Activated CD4-positive, alpha-beta memory T cell treated with anti-CD3 and anti-CD28 coated beads, Interleukin-2, amount 10 ng/mL, durations not matched to agents 7 days and 5 days (primary cell): Measurements from ENCODE around the gene UBE2R2. TPM values are rescaled to one million over a fixed set of nuclear protein-coding genes. Genes with fewer than 3 reads are reported as not detected.
"Not testable (repeated sequence)": the region's sequence is repeated elsewhere in the genome, so short reads cannot be mapped to it uniquely, and the experiment has no call there.

Source experiments
- CTCF ChIA-PET: fragments of 350-600 bp; sonication (Branson Sonifier 250); formaldehyde crosslinking; loops from one replicate; lab custom pipeline; 2021; ENCODE audit warnings: antibody characterized with exemption, inconsistent platforms; lab: Charles Lee
- POLR2A ChIA-PET: fragments of 350-600 bp; sonication (Branson Sonifier 250); formaldehyde crosslinking; loops from one replicate; lab custom pipeline; 2021; ENCODE audit warnings: antibody characterized with exemption; lab: Charles Lee
- DNase-seq: peaks from one replicate; pipeline ENCODE4 v3.0.0-alpha.2; 2020
- H3K27ac Mint-ChIP-seq: one replicate; pipeline ENCODE4 v1.8.0; 2021; ENCODE audit warnings: mild to moderate bottlenecking, mixed read lengths
- H3K27me3 Mint-ChIP-seq: one replicate; pipeline ENCODE4 v1.8.0; 2021; ENCODE audit warnings: mixed read lengths
- H3K36me3 Mint-ChIP-seq: one replicate; pipeline ENCODE4 v1.8.0; 2021; ENCODE audit warnings: low read depth, mixed read lengths
- H3K4me1 Mint-ChIP-seq: one replicate; pipeline ENCODE4 v1.8.0; 2021; ENCODE audit warnings: mixed read lengths
- H3K4me3 Mint-ChIP-seq: one replicate; pipeline ENCODE4 v1.8.0; 2021; ENCODE audit warnings: mild to moderate bottlenecking, mixed read lengths
- H3K9me3 Mint-ChIP-seq: one replicate; pipeline ENCODE4 v1.8.0; 2021; ENCODE audit warnings: mixed read lengths
- total RNA-seq, 2 experiments: library from RNA; stranded (reverse); gene quantifications; one replicate each; pipeline ENCODE4 v1.2.3, GENCODE V29; 2021

The UBE2R2 gene
- total RNA-seq, 2 experiments from 2014 or later: 35.8 to 37.7 TPM

DNA sequence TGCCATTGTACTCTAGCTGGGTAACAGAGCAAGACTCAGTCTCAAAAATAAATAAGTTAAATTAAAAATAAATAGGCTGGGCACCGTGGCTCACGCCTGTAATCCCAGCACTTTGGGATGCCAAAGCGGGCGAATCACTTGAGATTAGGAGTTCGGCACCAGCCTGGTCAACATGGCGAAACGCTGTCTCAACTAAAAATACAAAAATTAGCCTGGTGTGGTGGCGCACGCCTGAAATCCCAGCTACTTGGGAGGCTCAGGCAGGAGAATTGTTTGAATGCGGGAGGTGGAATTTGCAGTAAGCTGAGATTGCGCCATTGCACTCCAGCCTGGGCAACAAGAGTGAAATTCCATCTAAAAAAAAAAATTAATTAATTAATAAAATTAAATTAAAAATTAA is 10.3 kb downstream of the UBE2R2 start:
- H3K36me3 Mint-ChIP-seq, H3K27ac Mint-ChIP-seq, H3K27me3 Mint-ChIP-seq, H3K4me1 Mint-ChIP-seq, DNase-seq, H3K4me3 Mint-ChIP-seq, H3K9me3 Mint-ChIP-seq, CTCF ChIA-PET: not testable (repeated sequence)
- POLR2A ChIA-PET: interaction anchor here (0.7 to 1.3 kb wide), 2 partner anchors 9 to 20 kb away, joined by 3 to 5 read pairs; no protein-coding TSS in a partner anchor

DNA sequence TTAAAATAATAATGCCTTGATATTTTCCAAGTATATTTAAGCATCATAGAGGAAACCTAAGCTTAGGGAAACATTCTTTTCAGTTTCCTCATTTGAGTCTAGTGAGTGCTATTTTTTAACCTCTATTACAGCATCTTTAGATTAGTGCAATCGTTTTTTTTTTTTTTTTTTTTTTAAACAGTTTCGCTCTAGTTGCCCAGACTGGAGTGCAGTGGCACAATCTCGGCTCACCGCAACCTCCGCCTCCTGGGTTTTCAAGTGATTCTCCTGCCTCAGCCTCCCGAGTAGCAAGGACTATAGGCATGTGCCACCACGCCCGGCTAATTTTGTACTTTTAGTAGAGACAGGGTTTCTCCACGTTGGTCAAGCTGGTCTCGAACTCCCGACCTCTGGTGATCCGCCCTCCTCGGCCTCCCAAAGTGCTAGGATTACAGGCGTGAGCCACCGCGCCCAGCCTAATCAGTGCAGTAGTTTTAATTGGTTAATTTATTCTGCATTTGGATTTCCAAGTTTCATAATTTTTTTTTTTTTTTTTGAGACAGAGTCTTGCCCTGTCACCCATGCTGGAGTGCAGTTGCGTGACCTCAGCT is 12.8 kb downstream of the UBE2R2 start:
- H3K9me3 Mint-ChIP-seq, H3K4me3 Mint-ChIP-seq, H3K36me3 Mint-ChIP-seq, H3K27me3 Mint-ChIP-seq, H3K27ac Mint-ChIP-seq, DNase-seq, H3K4me1 Mint-ChIP-seq, CTCF ChIA-PET: not testable (repeated sequence)
- POLR2A ChIA-PET: interaction anchor here (1.4 kb wide), 1 partner anchor 12 kb away, joined by 5 read pairs; no protein-coding TSS in a partner anchor

DNA sequence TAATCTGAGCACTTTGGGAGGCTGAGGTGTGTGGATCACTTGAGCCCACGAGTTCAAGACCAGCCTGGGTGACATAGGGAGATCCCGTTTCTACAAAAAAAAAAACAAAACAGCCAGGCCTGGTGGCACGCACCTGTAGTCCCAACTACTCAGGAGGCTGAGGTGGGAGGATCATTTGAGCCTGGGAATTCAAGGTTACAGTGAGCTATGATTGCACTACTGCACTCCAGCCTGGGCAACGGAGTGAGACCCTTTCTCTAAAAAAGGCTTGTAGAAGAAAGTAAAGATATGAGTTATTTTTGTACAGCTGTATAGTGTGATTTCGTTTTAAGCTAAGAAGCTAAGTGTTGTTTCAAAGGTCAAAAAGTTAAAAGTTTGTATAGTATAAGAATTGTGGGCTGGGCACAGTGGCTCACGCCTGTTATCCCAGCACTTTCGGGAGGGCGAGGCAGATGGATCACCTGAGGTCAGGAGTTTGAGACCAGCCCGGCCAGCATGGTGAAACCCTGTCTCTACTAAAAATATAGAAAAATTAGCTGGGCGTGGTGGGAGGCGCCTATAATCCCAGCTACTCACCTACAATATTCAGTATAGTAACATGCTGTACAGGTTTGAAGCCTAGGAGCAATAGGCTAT is 18.8 kb downstream of the UBE2R2 start:
- Mint-ChIP-seq H3K4me1 (peaks cover 16% of the 10 kb centered on the region), H3K9me3 (no peaks in the 10 kb centered on the region), H3K4me3 (no peak overlapping the region), H3K36me3 (peaks cover 4% of the 10 kb centered on the region), H3K27ac (no peak overlapping the region), H3K27me3 (no peaks in the 10 kb centered on the region)
- ChIA-PET POLR2A (interaction anchor here (1.6 kb wide), 1 partner anchor 22 kb away, joined by 7 read pairs; no protein-coding TSS in a partner anchor), CTCF (no interaction called here)
- DNase-seq: no peak

DNA sequence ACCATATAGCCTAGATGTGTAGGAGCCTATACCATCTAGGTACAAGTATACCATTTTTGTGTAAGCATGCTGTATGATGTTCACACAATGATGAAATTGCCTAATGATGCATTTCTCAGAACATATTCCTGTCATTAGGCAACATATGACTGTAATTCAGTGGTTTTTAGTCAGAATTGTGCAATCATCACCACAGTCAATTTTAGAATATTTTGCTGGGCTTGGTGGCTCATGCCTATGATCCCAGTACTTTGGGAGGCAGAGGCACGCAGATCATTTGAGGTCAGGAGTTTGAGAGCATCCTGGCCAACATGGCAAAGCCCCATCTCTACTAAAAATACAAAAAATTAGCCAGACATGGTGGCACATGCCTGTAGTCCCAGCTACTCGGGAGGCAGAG is 19.3 kb downstream of the UBE2R2 start:
- ChIA-PET POLR2A (interaction anchor here (1.6 kb wide), 1 partner anchor 22 kb away, joined by 7 read pairs; no protein-coding TSS in a partner anchor), CTCF (interaction anchor here (1.4 kb wide), 1 partner anchor 22 kb away, joined by 7 read pairs; no protein-coding TSS in a partner anchor)
- H3K4me3 Mint-ChIP-seq: not testable (repeated sequence)

DNA sequence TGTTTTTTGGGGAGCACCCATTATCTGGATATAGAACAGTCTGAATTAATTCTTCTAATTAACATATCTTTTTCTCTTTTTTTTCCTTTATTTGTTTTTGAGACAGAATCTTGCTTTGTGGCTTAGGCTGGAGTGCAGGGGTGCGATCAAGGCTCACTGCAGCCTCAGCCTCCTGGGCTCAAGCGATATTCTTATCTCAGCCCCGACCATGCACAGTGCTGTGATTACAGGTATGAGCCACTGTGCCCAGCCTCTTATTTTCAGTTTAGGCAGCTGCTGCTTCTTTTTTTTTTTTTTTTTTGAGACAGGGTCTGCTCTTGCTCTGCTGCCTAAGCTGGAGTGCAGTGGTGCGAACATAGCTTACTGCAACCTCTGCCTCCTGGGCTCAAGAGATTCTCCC is 20.2 kb downstream of the UBE2R2 start:
- no peak overlapping the region for H3K4me3 Mint-ChIP-seq
- ChIA-PET POLR2A (interaction anchor here (0.6 kb wide), 1 partner anchor 227 kb away, joined by 3 read pairs; no protein-coding TSS in a partner anchor), CTCF (interaction anchor here (0.6 to 1.6 kb wide), 3 partner anchors 10 to 23 kb away, joined by 4 to 7 read pairs (median 4); no protein-coding TSS in a partner anchor)
- no peak for DNase-seq
- no peaks in the 10 kb centered on the region for H3K9me3 Mint-ChIP-seq
- no peaks in the 10 kb centered on the region for H3K27me3 Mint-ChIP-seq
- peaks cover 4% of the 10 kb centered on the region for H3K36me3 Mint-ChIP-seq
- peaks cover 16% of the 10 kb centered on the region for H3K4me1 Mint-ChIP-seq
- no peak overlapping the region for H3K27ac Mint-ChIP-seq

More for the DNA sequence above, 19.3 kb downstream of the UBE2R2 start:
- H3K4me1 Mint-ChIP-seq: peaks cover 16% of the 10 kb centered on the region
- not testable (repeated sequence) for DNase-seq, H3K36me3 Mint-ChIP-seq, H3K9me3 Mint-ChIP-seq, H3K27me3 Mint-ChIP-seq, H3K27ac Mint-ChIP-seq

DNA sequence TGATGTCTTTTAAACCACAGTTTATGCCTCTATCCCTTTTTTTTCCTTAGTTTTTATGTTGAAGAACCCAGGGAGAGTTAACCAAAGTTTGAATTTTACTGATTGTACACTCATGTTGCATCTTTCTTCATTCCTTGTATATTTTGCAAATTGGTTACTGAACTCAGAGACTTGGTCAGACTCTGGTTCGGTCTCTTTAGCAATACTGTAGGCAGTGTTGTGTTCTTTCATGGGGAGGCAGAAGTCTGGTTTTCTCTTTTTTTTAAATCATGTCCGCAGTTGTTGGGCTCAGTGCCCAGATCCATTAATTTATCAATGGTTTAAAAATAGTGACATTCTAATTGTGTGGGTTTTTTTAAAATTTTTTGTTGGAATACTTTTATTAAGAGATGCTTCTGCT is 23.4 kb downstream of the UBE2R2 start:
- Mint-ChIP-seq H3K27me3 (no peaks in the 10 kb centered on the region), H3K36me3 (peaks cover 14% of the 10 kb centered on the region), H3K4me1 (peaks cover 17% of the 10 kb centered on the region), H3K9me3 (no peaks in the 10 kb centered on the region), H3K27ac (no peak overlapping the region), H3K4me3 (no peak overlapping the region)
- CTCF ChIA-PET: no interaction called here
- no peak for DNase-seq
- POLR2A ChIA-PET: interaction anchor here (0.6 kb wide), 1 partner anchor 28 kb away, joined by 3 read pairs; no protein-coding TSS in a partner anchor

DNA sequence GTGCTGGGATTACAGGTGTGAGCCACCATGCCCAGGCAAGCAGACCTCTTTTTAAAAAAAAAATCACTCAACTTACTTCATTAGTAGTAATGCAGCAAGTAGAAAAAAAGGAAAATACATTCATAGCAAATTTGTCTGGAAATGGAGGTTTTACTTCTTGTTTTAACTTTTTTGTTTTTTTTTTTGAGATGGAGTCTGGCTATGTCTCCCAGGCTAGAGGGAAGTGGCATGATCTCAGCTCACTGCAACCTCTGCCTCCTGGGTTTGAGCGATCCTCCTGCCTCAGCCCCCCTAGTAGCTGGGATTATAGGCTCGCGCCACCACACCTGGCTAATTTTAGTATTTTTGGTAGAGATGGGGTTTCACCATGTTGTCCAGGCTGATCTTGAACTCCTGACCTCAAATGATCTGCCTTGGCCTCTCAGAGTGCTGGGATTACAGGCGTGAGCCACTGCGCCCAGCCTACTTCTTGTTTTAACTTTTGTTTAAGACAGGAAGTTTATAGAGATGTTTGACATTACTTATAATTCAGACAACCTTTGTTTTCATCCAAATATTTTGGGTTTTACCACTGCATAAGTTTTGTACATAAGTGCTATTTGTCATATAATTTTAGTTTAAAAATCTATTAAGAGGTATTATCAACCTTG is 26.5 kb downstream of the UBE2R2 start:
- H3K4me1 Mint-ChIP-seq: peaks cover 19% of the 10 kb centered on the region
- no peak overlapping the region for H3K4me3 Mint-ChIP-seq
- H3K27me3 Mint-ChIP-seq: no peaks in the 10 kb centered on the region
- peaks cover 18% of the 10 kb centered on the region for H3K36me3 Mint-ChIP-seq
- POLR2A ChIA-PET: no interaction called here
- no peak overlapping the region for H3K27ac Mint-ChIP-seq
- H3K9me3 Mint-ChIP-seq: no peaks in the 10 kb centered on the region
- CTCF ChIA-PET: interaction anchor here (0.5 to 2.0 kb wide), 4 partner anchors 11 to 474 kb away, joined by 3 to 7 read pairs (median 3); no protein-coding TSS in a partner anchor
- DNase-seq: no peak

DNA sequence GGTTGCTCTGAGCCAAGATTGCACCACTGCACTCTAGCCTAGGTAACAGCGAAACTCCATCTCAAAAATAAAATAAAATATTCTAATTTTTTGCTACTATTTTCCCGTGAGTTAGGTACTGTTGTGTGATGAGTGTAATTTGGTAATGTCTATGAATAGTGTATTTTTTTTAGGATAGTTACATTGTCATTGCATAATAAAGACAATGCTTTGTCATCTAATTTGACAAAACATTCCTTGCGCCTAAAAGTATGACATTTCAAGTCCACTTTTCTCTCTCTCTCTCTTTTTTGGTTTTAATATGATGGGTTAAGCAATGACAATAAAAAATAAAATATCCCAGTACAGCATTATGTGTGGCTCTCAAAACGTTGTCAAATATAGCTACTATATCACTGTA is 29.3 kb downstream of the UBE2R2 start:
- no peak overlapping the region for H3K4me3 Mint-ChIP-seq
- no peaks in the 10 kb centered on the region for H3K27me3 Mint-ChIP-seq
- H3K36me3 Mint-ChIP-seq: peaks cover 14% of the 10 kb centered on the region
- no peaks in the 10 kb centered on the region for H3K9me3 Mint-ChIP-seq
- CTCF ChIA-PET: interaction anchor here (1.3 kb wide), 1 partner anchor 12 kb away, joined by 3 read pairs; no protein-coding TSS in a partner anchor
- POLR2A ChIA-PET: no interaction called here
- no peak overlapping the region for H3K27ac Mint-ChIP-seq
- peaks cover 19% of the 10 kb centered on the region for H3K4me1 Mint-ChIP-seq
- DNase-seq: no peak

DNA sequence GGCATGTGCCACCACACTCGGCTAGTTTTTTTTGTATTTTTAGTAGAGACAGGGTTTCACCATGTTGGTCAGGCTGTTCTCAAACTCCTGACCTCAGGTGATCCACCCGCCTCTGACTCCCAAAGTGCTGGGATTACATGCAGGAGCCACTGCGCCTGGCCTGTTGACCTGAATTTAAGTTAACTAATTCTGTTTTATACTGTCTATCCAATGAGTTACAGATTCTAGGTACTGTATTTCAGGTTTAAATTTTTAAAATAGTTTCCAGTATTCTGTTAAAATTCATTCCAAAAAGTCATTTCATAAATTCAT is 30.9 kb downstream of the UBE2R2 start:
- not testable (repeated sequence) for H3K27ac Mint-ChIP-seq, H3K9me3 Mint-ChIP-seq, H3K4me3 Mint-ChIP-seq, H3K36me3 Mint-ChIP-seq, H3K27me3 Mint-ChIP-seq, DNase-seq
- ChIA-PET CTCF (interaction anchor here (1.0 to 3.2 kb wide), 3 partner anchors 32 to 226 kb away, joined by 3 to 19 read pairs (median 3); no protein-coding TSS in a partner anchor), POLR2A (interaction anchor here (0.7 to 1.2 kb wide), 2 partner anchors 9 to 764 kb away, joined by 3 read pairs; partner anchors contain the start of gene RPP25L)
- peaks cover 15% of the 10 kb centered on the region for H3K4me1 Mint-ChIP-seq

DNA sequence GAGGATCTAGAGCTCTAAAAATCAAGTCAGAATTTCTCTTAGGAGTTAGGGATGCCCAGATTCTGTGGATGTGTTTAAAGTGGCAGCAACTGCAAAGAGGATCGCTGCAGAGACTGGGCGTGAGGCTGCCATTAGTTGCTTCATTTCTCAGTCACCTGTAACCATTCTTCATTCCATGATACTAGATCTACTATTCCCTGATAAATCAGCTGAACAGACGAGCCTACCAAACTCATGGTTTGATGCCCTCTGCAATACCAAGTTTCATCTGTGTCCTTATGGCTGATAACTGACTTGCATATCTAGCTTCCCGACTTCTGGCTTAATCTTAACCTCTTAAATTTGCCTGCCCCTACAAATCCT is 33.3 kb downstream of the UBE2R2 start:
- Mint-ChIP-seq H3K27me3 (no peaks in the 10 kb centered on the region), H3K9me3 (no peaks in the 10 kb centered on the region), H3K36me3 (peaks cover 6% of the 10 kb centered on the region), H3K4me1 (peaks cover 19% of the 10 kb centered on the region), H3K27ac (no peak overlapping the region), H3K4me3 (no peak overlapping the region)
- CTCF ChIA-PET: interaction anchor here (3.2 kb wide), 1 partner anchor 37 kb away, joined by 19 read pairs; no protein-coding TSS in a partner anchor
- POLR2A ChIA-PET: no interaction called here
- no peak for DNase-seq

DNA sequence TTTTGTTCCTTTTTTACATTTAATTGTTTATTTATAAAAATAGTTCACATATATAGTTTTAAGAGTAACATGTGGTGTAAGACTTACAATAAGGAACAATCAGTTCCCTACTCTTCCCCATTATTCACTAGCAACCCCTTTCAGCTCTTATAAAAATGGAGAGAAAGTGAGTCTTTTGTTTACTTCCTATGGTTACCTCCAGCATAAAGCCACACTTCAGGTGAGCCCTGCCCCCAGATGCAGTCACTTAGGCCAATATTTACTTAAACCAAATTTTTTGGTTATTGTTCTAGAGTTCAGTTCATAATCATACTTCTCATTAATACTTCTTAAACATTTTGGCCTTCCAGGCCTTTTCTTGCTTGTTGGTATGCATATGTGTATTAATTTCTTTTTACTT is 33.7 kb downstream of the UBE2R2 start:
- no peak overlapping the region for H3K4me3 Mint-ChIP-seq
- H3K4me1 Mint-ChIP-seq: peaks cover 21% of the 10 kb centered on the region
- no peaks in the 10 kb centered on the region for H3K27me3 Mint-ChIP-seq
- DNase-seq: no peak
- peaks cover 6% of the 10 kb centered on the region for H3K36me3 Mint-ChIP-seq
- H3K9me3 Mint-ChIP-seq: no peaks in the 10 kb centered on the region
- H3K27ac Mint-ChIP-seq: no peak overlapping the region
- ChIA-PET POLR2A (no interaction called here), CTCF (interaction anchor here (3.2 kb wide), 1 partner anchor 37 kb away, joined by 19 read pairs; no protein-coding TSS in a partner anchor)

DNA sequence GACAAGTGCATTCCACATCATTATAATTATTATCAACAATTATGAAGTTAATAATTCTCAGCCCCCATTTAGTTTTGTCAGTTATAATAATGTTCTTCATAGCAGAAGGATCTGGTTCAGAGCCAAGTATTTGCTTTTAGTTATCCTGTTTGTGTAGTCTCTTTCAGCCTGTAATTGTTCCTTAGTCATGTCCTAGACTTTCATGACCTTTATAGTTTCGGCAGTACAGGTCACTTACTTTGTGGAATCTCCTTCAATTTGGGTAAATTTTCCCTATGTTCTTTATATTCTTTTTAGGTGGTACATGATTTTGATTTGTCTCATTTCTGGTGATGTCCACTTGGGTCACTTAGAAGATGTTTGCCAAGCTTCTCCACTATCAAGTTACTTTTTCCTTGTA is 34.3 kb downstream of the UBE2R2 start:
- Mint-ChIP-seq H3K36me3 (peaks cover 4% of the 10 kb centered on the region), H3K27me3 (no peaks in the 10 kb centered on the region), H3K27ac (no peak overlapping the region), H3K9me3 (no peaks in the 10 kb centered on the region), H3K4me1 (peaks cover 21% of the 10 kb centered on the region), H3K4me3 (no peak overlapping the region)
- CTCF ChIA-PET: interaction anchor here (2.5 to 3.2 kb wide), 2 partner anchors 37 to 38 kb away, joined by 19 to 43 read pairs; partner anchors contain the start of gene UBE2R2
- no peak for DNase-seq
- POLR2A ChIA-PET: no interaction called here
